PC-9 (cell line): ENCODE data around the gene TBC1D22A. TPM values are rescaled to one million over a fixed set of nuclear protein-coding genes. Genes with fewer than 3 reads are reported as not detected.

ENCODE experiments used
- BruUV-seq: library from RNA; stranded (reverse); fragments of 400-500 nt; replicated peaks from 2 replicates; lab custom pipeline; 2021; lab: Mats Ljungman, UMichigan
- CTCF ChIA-PET: fragments of 300-600 bp; sonication (Branson Sonifier 250); formaldehyde crosslinking; loops from one replicate; lab custom pipeline; 2022; ENCODE audit warnings: antibody characterized with exemption; lab: Charles Lee
- POLR2A ChIA-PET: fragments of 300-600 bp; sonication (Branson Sonifier 250); formaldehyde crosslinking; loops from one replicate; lab custom pipeline; 2022; ENCODE audit warnings: antibody characterized with exemption; ENCODE audit not compliant: unreplicated experiment; lab: Charles Lee
- DNase-seq, 2 experiments: peaks; one replicate each; pipeline versions ENCODE4 v3.0.0 to v3.0.0-alpha.2; 2015 to 2022; ENCODE audit warnings: mixed read lengths in 1 of 2
- H2AFZ ChIP-seq: fragments of 200-600 bp; sonication (generic); 2 replicates; pipeline ENCODE4 v1.8.1; 2017; ENCODE audit warnings: antibody characterized with exemption
- H3F3A ChIP-seq: fragments of 200-600 bp; sonication (generic); 2 replicates; pipeline ENCODE4 v1.8.1; 2017; ENCODE audit warnings: antibody characterized with exemption, mild to moderate bottlenecking, low read depth; ENCODE audit not compliant: insufficient read depth
- H3K27ac ChIP-seq: fragments of 200-600 bp; sonication (generic); 2 replicates; pipeline ENCODE4 v1.6.1; 2016; ENCODE audit warnings: mixed run types
- H3K27me3 ChIP-seq: fragments of 200-600 bp; sonication (generic); 2 replicates; pipeline ENCODE4 v1.6.1; 2016; ENCODE audit warnings: low read depth, mixed run types; ENCODE audit not compliant: insufficient read depth
- H3K36me3 ChIP-seq: fragments of 200-600 bp; sonication (generic); 2 replicates; pipeline ENCODE4 v1.6.1; 2016; ENCODE audit warnings: low read depth, mixed run types
- H3K4me1 ChIP-seq: fragments of 200-600 bp; sonication (generic); replicated peaks from 2 replicates; pipeline ENCODE4 v1.6.1; 2016; ENCODE audit warnings: mixed run types; ENCODE audit not compliant: insufficient read depth
- H3K4me2 ChIP-seq: fragments of 200-600 bp; sonication (generic); 2 replicates; pipeline ENCODE4 v1.6.1; 2017; ENCODE audit warnings: mixed run types
- H3K4me3 ChIP-seq: fragments of 200-600 bp; sonication (generic); 2 replicates; pipeline ENCODE4 v1.6.1; 2016; ENCODE audit warnings: mixed run types
- H3K79me2 ChIP-seq: fragments of 200-600 bp; sonication (generic); 2 replicates; pipeline ENCODE4 v1.6.1; 2017; ENCODE audit warnings: low read depth, mixed run types
- H3K9me2 ChIP-seq: fragments of 200-600 bp; sonication (generic); 2 replicates; pipeline ENCODE4 v1.8.1; 2017; ENCODE audit warnings: mild to moderate bottlenecking; ENCODE audit not compliant: insufficient read depth
- H3K9me3 ChIP-seq: fragments of 200-600 bp; sonication (generic); 2 replicates; pipeline ENCODE4 v1.8.1; 2016; ENCODE audit warnings: low read depth; ENCODE audit not compliant: insufficient read depth
- H4K20me1 ChIP-seq: fragments of 200-600 bp; sonication (generic); 2 replicates; pipeline ENCODE4 v1.8.1; 2017; ENCODE audit not compliant: insufficient read depth
- EZH2 ChIP-seq: fragments of 200-600 bp; sonication (generic); IDR thresholded peaks from 2 replicates; pipeline ENCODE4 v1.8.0; 2017; ENCODE audit warnings: antibody characterized with exemption, low read depth
- intact Hi-C: fragments of 100-400 bp; cut with micrococcal nuclease; formaldehyde crosslinking; loops from one replicate; pipeline ENCODE4 v1.10.0; 2022; ENCODE audit not compliant: unreplicated experiment
- total RNA-seq: library from RNA; stranded (reverse); gene quantifications from 2 replicates; pipeline ENCODE4 v1.2.3, GENCODE V29; 2021
- TF ChIP-seq, protein P1 (sequence below): fragments of 200-600 bp; sonication (generic); conservative IDR thresholded peaks from 2 replicates; pipeline ENCODE4 v1.6.1; 2017; ENCODE audit warnings: mixed run types, antibody characterized with exemption, mild to moderate bottlenecking, moderate library complexity

TBC1D22A gene
- total RNA-seq, 1 experiment from 2014 or later, result 40.3 TPM

DNA sequence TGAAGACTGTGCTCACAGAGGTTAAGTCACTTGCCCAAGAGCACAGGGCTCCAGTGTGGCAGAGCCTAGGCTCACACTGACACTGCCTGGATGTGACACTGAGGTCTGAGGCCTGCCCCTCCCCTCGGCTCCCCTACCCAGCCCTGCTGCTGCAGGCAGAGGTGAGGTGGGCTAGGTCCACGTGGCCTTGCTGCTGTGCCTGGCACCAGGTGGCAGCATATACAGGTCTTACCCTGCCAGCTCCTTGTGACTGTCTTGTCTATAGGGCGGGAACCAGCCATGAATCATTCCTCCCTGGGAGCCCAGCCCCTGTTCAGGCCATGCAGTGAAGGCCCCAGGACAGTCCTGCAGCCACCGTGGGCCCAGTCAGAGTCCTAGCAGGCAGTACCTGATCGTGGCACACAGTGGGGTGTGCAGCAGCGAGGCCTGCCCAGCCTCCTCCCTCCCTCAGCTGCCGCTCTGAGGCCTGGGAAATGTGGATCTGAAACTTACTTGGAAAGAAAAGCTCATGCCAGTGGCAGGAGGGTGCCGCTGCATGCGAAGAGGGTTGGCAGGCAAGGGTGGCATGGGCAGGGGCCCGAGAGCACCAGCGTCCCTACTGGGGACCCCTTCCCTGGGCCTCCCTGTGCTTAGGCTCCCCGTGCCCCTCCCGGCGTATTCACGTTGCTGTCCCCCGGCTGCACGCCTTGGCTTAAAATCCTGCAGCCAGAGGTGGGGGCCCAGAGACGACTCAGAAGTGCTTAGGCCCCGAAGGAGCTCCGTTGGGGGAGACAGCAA, 23.2 kb upstream of the TBC1D22A start:
- no peaks in the 10 kb centered on the region for H3K36me3 ChIP-seq
- H3F3A ChIP-seq, result peaks cover 41% of the 10 kb centered on the region
- no peaks in the 10 kb centered on the region for H4K20me1 ChIP-seq
- H3K9me3 ChIP-seq, result no peaks in the 10 kb centered on the region
- H3K4me1 ChIP-seq, result peaks cover 59% of the 10 kb centered on the region
- no TSS peak for BruUV-seq
- intact Hi-C loops, result loop anchor here (1.0 to 2.0 kb wide), 2 partner anchors 20 to 59 kb away; no protein-coding TSS in a partner anchor
- ChIA-PET CTCF (no interaction called here), POLR2A (no interaction called here)
- no peaks in the 10 kb centered on the region for H3K9me2 ChIP-seq
- no peaks in the 10 kb centered on the region for H3K27me3 ChIP-seq
- no peak overlapping the region for H2AFZ ChIP-seq
- no peak overlapping the region for H3K27ac ChIP-seq
- peaks cover 7% of the 10 kb centered on the region; the same call in 1 of the 2 replicates for H3K79me2 ChIP-seq
- peak; percentile 55 to 58 for DNase-seq
- TF ChIP-seq, protein P1, sequence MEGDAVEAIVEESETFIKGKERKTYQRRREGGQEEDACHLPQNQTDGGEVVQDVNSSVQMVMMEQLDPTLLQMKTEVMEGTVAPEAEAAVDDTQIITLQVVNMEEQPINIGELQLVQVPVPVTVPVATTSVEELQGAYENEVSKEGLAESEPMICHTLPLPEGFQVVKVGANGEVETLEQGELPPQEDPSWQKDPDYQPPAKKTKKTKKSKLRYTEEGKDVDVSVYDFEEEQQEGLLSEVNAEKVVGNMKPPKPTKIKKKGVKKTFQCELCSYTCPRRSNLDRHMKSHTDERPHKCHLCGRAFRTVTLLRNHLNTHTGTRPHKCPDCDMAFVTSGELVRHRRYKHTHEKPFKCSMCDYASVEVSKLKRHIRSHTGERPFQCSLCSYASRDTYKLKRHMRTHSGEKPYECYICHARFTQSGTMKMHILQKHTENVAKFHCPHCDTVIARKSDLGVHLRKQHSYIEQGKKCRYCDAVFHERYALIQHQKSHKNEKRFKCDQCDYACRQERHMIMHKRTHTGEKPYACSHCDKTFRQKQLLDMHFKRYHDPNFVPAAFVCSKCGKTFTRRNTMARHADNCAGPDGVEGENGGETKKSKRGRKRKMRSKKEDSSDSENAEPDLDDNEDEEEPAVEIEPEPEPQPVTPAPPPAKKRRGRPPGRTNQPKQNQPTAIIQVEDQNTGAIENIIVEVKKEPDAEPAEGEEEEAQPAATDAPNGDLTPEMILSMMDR, result peak; percentile 32; the same call in 1 of the 2 replicates
- no peak for TF ChIP-seq EZH2
- peak overlapping the region; percentile 78 for H3K4me2 ChIP-seq
- peak overlapping the region; percentile 57; the same call in 1 of the 2 replicates for H3K4me3 ChIP-seq

DNA sequence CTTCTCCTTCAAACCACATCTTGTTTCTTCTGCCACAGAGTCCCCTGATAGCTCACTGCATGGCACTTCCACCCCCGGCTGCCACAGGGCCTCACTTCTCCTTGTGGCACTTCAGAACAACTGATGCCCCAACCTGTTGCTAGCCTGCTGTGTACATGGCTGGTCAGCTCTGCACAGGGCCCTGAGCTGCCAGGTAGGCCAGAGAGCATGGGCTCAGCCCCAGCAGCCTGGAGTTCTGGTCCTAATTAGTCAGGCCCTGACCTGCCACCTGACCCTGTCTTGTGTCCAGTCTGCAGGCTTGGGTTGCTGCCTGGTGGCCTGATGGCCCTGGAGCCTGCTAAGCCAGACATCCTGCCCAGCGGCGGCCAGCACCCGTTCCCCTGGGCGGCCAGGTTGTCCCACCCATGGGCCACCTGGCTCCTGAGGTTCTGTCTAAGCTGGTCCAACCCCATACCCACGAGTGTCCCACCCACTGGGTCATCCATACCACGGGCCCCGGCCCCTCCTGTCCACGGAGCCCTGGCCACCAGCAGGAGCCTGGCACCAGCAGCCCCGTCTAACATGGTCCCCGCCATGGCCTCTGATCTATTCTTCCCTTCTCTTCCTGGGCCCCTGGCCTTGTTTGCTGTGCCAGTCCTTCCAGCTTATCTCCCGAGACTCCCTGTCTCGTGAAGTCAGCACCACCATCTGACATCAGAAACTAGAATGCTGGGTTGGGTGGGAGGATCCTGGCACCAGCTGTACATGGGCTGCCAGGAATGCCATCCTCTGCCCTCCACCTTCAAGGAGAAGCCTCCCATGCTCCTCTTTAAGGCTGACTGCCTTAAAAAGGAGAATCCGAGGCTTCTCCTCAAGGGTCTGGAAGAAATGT, 21.3 kb upstream of the TBC1D22A start:
- peak; percentile 17 to 65 for DNase-seq

More for the DNA sequence above, 21.3 kb upstream of the TBC1D22A start:
- TF ChIP-seq, protein P1, result no peak
- no peak for TF ChIP-seq EZH2
- Histone ChIP-seq H3K9me2 (no peaks in the 10 kb centered on the region), H3K27ac (no peak overlapping the region), H3K4me1 (peaks cover 59% of the 10 kb centered on the region), H4K20me1 (no peaks in the 10 kb centered on the region), H2AFZ (no peak overlapping the region), H3K4me3 (no peak overlapping the region), H3K36me3 (no peaks in the 10 kb centered on the region), H3F3A (peaks cover 42% of the 10 kb centered on the region), H3K4me2 (peak overlapping the region; percentile 50), H3K79me2 (peaks cover 7% of the 10 kb centered on the region; the same call in 1 of the 2 replicates), H3K27me3 (no peaks in the 10 kb centered on the region), H3K9me3 (no peaks in the 10 kb centered on the region)
- intact Hi-C loops, result no loop called here
- ChIA-PET POLR2A (no interaction called here), CTCF (interaction anchor here (0.6 to 0.9 kb wide), 2 partner anchors 18 to 54 kb away, joined by 3 to 5 read pairs; no protein-coding TSS in a partner anchor)
- BruUV-seq, result no TSS peak
